ENCODE data around the gene BIN1. TPM values are rescaled to one million over a fixed set of nuclear protein-coding genes. Genes with fewer than 3 reads are reported as not detected.
A peak's percentile ranks its signal among the peaks of the same experiment; 100 is the strongest.

Gene BIN1
- total and polyA plus RNA-seq, 7 donors = 615 to 1,667 (median 1,331) TPM

GRCh38 chr2:127134833-127135830 is 28.2 kb upstream of the BIN1 start:
- 57 to 63% (median 62%) methylated on average over 15 of the region's 15 CpGs for WGBS, 3 donors
- DNase-seq = peak in 1 of 2 donors; percentile 70
- TF ChIP-seq CTCF (IDR thresholded peaks at IDR 0.05) = no peak
- no peaks in the 10 kb centered on the region for H3K9me3 ChIP-seq
- no peaks in the 10 kb centered on the region for H3K36me3 ChIP-seq (ENCODE audit: insufficient read depth in 1 of 2, low read depth in 1 of 2)
- peaks cover 14% of the 10 kb centered on the region for H3K4me1 ChIP-seq
- ATAC-seq = peak; percentile 86 to 99 (median 96)
- no peaks in the 10 kb centered on the region for H3K27me3 ChIP-seq (ENCODE audit: insufficient read depth in 3 of 3, low read length in 2 of 3)
- intact Hi-C loops (cut with DNase I) = no loop called here
- H3K4me3 ChIP-seq = no peak overlapping the region
- peak overlapping the region; percentile 80 for H3K27ac ChIP-seq

- intact Hi-C loops (cut with DNase I) = no loop called here
- Histone ChIP-seq H3K27me3 (ENCODE audit: insufficient read depth in 3 of 3, low read length in 2 of 3) (no peaks in the 10 kb centered on the region), H3K27ac (no peak overlapping the region), H3K9me3 (no peaks in the 10 kb centered on the region), H3K36me3 (ENCODE audit: insufficient read depth in 1 of 2, low read depth in 1 of 2) (no peaks in the 10 kb centered on the region), H3K4me1 (peaks cover 14% of the 10 kb centered on the region), H3K4me3 (no peak overlapping the region)
- ATAC-seq = no peak
- DNase-seq = no peak
- WGBS, 3 donors = 90 to 94% (median 91%) methylated on average over 4 of the region's 4 CpGs
- TF ChIP-seq CTCF (IDR thresholded peaks at IDR 0.05) = no peak
Observed at GRCh38 chr2:127134235-127134634, 27.3 kb upstream of the BIN1 start.

- Histone ChIP-seq H3K4me3 (no peak overlapping the region), H3K9me3 (no peaks in the 10 kb centered on the region), H3K27me3 (ENCODE audit: insufficient read depth in 3 of 3, low read length in 2 of 3) (no peaks in the 10 kb centered on the region), H3K27ac (no peak overlapping the region), H3K4me1 (peaks cover 14% of the 10 kb centered on the region), H3K36me3 (ENCODE audit: insufficient read depth in 1 of 2, low read depth in 1 of 2) (no peaks in the 10 kb centered on the region)
- no peak for DNase-seq
- TF ChIP-seq CTCF (IDR thresholded peaks at IDR 0.05) = no peak
- no peak for ATAC-seq
- WGBS, 3 donors = 96 to 100% (median 98%) methylated on average over 2 of the region's 2 CpGs
- intact Hi-C loops (cut with DNase I) = no loop called here
Observed at GRCh38 chr2:127133793-127134192, 26.8 kb upstream of the BIN1 start.

- Histone ChIP-seq H3K36me3 (ENCODE audit: insufficient read depth in 1 of 2, low read depth in 1 of 2) (no peaks in the 10 kb centered on the region), H3K4me3 (no peak overlapping the region), H3K4me1 (peaks cover 4% of the 10 kb centered on the region), H3K27ac (no peak overlapping the region), H3K9me3 (no peaks in the 10 kb centered on the region), H3K27me3 (ENCODE audit: insufficient read depth in 3 of 3, low read length in 2 of 3) (no peaks in the 10 kb centered on the region)
- intact Hi-C loops (cut with DNase I) = no loop called here
- TF ChIP-seq CTCF (IDR thresholded peaks at IDR 0.05) = no peak
- DNase-seq = no peak
- no peak for ATAC-seq
- WGBS, 3 donors = 94 to 96% (median 96%) methylated on average over 4 of the region's 4 CpGs
Observed at GRCh38 chr2:127130421-127130820, 23.5 kb upstream of the BIN1 start.

Data from psoas muscle (tissue), 8 donors.